ENCODE measurements around the gene DNAJC16. TPM values are rescaled to one million over a fixed set of nuclear protein-coding genes. Genes with fewer than 3 reads are reported as not detected.

DNAJC16 gene
- total RNA-seq, 1 donor from 2014 or later = 23.9 TPM

GRCh38 chr1:15568387-15569073 lies 41.9 kb downstream of the DNAJC16 start:
- TF ChIP-seq, protein P1, sequence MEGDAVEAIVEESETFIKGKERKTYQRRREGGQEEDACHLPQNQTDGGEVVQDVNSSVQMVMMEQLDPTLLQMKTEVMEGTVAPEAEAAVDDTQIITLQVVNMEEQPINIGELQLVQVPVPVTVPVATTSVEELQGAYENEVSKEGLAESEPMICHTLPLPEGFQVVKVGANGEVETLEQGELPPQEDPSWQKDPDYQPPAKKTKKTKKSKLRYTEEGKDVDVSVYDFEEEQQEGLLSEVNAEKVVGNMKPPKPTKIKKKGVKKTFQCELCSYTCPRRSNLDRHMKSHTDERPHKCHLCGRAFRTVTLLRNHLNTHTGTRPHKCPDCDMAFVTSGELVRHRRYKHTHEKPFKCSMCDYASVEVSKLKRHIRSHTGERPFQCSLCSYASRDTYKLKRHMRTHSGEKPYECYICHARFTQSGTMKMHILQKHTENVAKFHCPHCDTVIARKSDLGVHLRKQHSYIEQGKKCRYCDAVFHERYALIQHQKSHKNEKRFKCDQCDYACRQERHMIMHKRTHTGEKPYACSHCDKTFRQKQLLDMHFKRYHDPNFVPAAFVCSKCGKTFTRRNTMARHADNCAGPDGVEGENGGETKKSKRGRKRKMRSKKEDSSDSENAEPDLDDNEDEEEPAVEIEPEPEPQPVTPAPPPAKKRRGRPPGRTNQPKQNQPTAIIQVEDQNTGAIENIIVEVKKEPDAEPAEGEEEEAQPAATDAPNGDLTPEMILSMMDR (IDR thresholded peaks at IDR 0.05) = no peak
- Histone ChIP-seq H3K36me3 (peaks cover 71% of the 10 kb centered on the region), H3K4me3 (no peak overlapping the region), H3K27ac (no peak overlapping the region), H3K4me1 (no peaks in the 10 kb centered on the region), H3K9me3 (no peaks in the 10 kb centered on the region), H3K27me3 (ENCODE audit: low read depth) (no peaks in the 10 kb centered on the region)
- ATAC-seq = no peak
- no peak for DNase-seq
- intact Hi-C loops (cut with DNase I) = no loop called here

DNA sequence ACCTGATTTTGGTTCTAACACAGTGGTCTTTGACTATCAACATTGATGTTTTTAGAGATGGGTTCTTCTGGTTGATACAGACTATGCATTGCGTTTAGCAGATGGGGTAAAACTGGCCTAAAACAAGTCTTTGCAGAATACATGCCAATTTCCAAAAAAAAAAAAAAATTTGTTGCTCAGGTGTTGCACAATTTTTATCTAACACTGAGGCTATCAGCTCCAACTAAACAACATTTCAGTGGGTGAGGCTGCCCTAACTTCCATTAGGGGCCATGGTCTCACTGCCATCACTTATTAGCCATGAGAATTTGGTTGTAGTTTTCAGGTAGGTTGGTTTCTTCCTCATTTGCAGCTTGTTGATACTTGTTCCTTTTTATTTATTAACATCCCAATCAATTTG lies 44.2 kb downstream of the DNAJC16 start:
- ATAC-seq = no peak
- TF ChIP-seq, protein P1 (IDR thresholded peaks at IDR 0.05) = no peak

GRCh38 chr1:15571266-15571665 lies 44.6 kb downstream of the DNAJC16 start:
- intact Hi-C loops (cut with DNase I) = no loop called here
- peaks cover 44% of the 10 kb centered on the region for H3K36me3 ChIP-seq

More for the DNA sequence above, 44.2 kb downstream of the DNAJC16 start:
- Histone ChIP-seq H3K9me3 (no peaks in the 10 kb centered on the region), H3K4me1 (no peaks in the 10 kb centered on the region), H3K4me3 (no peak overlapping the region), H3K27me3 (ENCODE audit: low read depth) (no peaks in the 10 kb centered on the region), H3K27ac (no peak overlapping the region), H3K36me3 (peaks cover 48% of the 10 kb centered on the region)
- intact Hi-C loops (cut with DNase I) = no loop called here
- no peak for DNase-seq

DNA sequence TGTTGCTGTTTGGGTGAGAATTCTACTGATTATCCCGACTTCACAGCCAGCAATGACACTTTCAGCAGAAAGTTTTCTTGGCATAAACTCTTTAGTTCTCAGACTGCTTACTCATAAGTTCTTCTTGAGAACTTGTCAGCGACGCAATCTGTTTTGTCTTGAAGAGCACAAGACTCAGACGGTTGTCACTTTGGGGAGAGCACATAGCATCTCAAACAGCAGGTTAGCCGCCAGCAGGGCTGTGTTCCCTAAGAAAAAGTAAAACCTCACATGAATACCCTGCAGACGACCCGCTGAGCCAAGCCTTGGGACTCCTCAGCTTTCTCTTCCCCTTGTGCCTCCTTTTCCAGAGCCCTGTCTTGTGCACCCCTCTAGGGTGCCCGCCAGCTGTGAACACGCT lies 46.8 kb downstream of the DNAJC16 start:
- ATAC-seq (no peak), DNase-seq (no peak)

More at GRCh38 chr1:15571266-15571665, 44.6 kb downstream of the DNAJC16 start:
- H3K9me3 ChIP-seq = no peaks in the 10 kb centered on the region
- no peak overlapping the region for H3K4me3 ChIP-seq
- TF ChIP-seq, protein P1 (IDR thresholded peaks at IDR 0.05) = no peak
- no peaks in the 10 kb centered on the region for H3K4me1 ChIP-seq
- DNase-seq (no peak), ATAC-seq (no peak)
- H3K27ac ChIP-seq = no peak overlapping the region
- H3K27me3 ChIP-seq (ENCODE audit: low read depth) = no peaks in the 10 kb centered on the region

GRCh38 chr1:15574741-15575140 lies 48.1 kb downstream of the DNAJC16 start:
- TF ChIP-seq, protein P1 (IDR thresholded peaks at IDR 0.05) = no peak
- H3K9me3 ChIP-seq = no peaks in the 10 kb centered on the region
- no peak for ATAC-seq
- no peak for DNase-seq
- no peak overlapping the region for H3K4me3 ChIP-seq
- intact Hi-C loops (cut with DNase I) = no loop called here
- H3K27ac ChIP-seq = no peak overlapping the region
- H3K36me3 ChIP-seq = peaks cover 9% of the 10 kb centered on the region
- H3K4me1 ChIP-seq = peaks cover 9% of the 10 kb centered on the region
- H3K27me3 ChIP-seq (ENCODE audit: low read depth) = no peaks in the 10 kb centered on the region

More for the DNA sequence above, 46.8 kb downstream of the DNAJC16 start:
- TF ChIP-seq, protein P1 (IDR thresholded peaks at IDR 0.05) = no peak
- intact Hi-C loops (cut with DNase I) = no loop called here
- Histone ChIP-seq H3K36me3 (peaks cover 22% of the 10 kb centered on the region), H3K27me3 (ENCODE audit: low read depth) (no peaks in the 10 kb centered on the region), H3K9me3 (no peaks in the 10 kb centered on the region), H3K4me3 (no peak overlapping the region), H3K4me1 (no peaks in the 10 kb centered on the region), H3K27ac (no peak overlapping the region)
